IPS-15b (cell line): ENCODE measurements around the gene ACAN.

Source experiments
- H3K27me3 ChIP-seq: one replicate; pipeline ENCODE4 v1.6.1; 2013; ENCODE audit warnings: low read length; ENCODE audit not compliant: control insufficient read depth, insufficient read depth
- H3K36me3 ChIP-seq: one replicate; pipeline ENCODE4 v1.6.1; 2013; ENCODE audit warnings: low read length; ENCODE audit not compliant: control insufficient read depth, insufficient read depth
- H3K4me1 ChIP-seq: one replicate; pipeline ENCODE4 v1.6.1; 2013; ENCODE audit warnings: mild to moderate bottlenecking, low read length; ENCODE audit not compliant: control insufficient read depth, insufficient read depth
- H3K4me3 ChIP-seq: one replicate; pipeline ENCODE4 v1.5.1; 2013; ENCODE audit warnings: low read depth, low read length
- H3K9ac ChIP-seq: one replicate; pipeline ENCODE4 v1.6.1; 2013; ENCODE audit warnings: low read depth, mild to moderate bottlenecking, low read length
- H3K9me3 ChIP-seq: one replicate; pipeline ENCODE4 v1.6.1; 2013; ENCODE audit warnings: mild to moderate bottlenecking, low read length; ENCODE audit not compliant: control insufficient read depth, insufficient read depth

The ACAN gene

GRCh38 chr15:88871313-88871712, 68.1 kb downstream of the ACAN start:
- no peaks in the 10 kb centered on the region for H3K4me1 ChIP-seq
- H3K36me3 ChIP-seq = no peaks in the 10 kb centered on the region
- H3K9me3 ChIP-seq = no peaks in the 10 kb centered on the region
- no peaks in the 10 kb centered on the region for H3K27me3 ChIP-seq
- H3K9ac ChIP-seq = no peak overlapping the region
- no peak overlapping the region for H3K4me3 ChIP-seq

DNA sequence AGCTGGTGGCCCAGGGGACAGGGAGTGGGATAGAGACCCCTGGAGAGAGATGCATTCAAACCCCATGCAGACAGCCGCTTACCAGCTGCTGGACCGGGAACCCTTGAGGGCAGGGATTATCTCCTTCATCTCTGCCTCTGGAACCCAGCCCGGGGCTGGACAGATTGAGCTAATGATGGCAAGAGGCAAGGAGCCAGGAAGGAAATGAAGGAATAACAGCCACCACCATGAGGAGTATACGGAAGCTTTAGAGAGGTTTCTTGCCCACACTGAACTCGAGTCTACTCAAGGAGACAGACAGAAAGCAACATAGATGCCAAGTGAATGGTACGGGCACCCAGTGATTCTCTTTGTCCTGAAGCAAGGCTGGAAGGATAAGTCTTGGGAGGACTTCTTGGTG, 68.9 kb downstream of the ACAN start:
- H3K9ac ChIP-seq = no peak overlapping the region
- no peaks in the 10 kb centered on the region for H3K9me3 ChIP-seq
- no peaks in the 10 kb centered on the region for H3K36me3 ChIP-seq
- H3K4me3 ChIP-seq = no peak overlapping the region
- H3K4me1 ChIP-seq = no peaks in the 10 kb centered on the region
- H3K27me3 ChIP-seq = no peaks in the 10 kb centered on the region

DNA sequence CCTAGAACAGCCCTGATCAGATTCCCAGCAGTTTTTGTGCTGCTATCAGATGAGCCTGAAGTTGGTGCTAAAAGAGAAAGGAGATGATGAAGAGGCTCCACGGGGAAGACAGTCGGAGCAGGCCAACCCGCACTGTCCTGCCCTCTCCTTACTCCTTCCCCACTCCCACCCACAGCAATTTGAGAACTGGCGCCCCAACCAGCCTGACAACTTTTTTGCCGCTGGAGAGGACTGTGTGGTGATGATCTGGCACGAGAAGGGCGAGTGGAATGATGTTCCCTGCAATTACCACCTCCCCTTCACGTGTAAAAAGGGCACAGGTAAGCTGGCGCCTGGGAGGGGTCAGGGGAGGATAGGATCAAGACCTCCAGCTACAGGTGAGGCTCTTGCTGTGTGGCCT, 69.5 kb downstream of the ACAN start:
- H3K27me3 ChIP-seq = no peaks in the 10 kb centered on the region
- H3K4me1 ChIP-seq = no peaks in the 10 kb centered on the region
- H3K9ac ChIP-seq = no peak overlapping the region

GRCh38 chr15:88873786-88874185, 70.5 kb downstream of the ACAN start:
- Histone ChIP-seq H3K4me1 (no peaks in the 10 kb centered on the region), H3K36me3 (peaks cover 8% of the 10 kb centered on the region), H3K9ac (no peak overlapping the region), H3K4me3 (no peak overlapping the region), H3K9me3 (no peaks in the 10 kb centered on the region), H3K27me3 (no peaks in the 10 kb centered on the region)

More for the DNA sequence above, 69.5 kb downstream of the ACAN start:
- no peaks in the 10 kb centered on the region for H3K36me3 ChIP-seq
- no peak overlapping the region for H3K4me3 ChIP-seq
- no peaks in the 10 kb centered on the region for H3K9me3 ChIP-seq

DNA sequence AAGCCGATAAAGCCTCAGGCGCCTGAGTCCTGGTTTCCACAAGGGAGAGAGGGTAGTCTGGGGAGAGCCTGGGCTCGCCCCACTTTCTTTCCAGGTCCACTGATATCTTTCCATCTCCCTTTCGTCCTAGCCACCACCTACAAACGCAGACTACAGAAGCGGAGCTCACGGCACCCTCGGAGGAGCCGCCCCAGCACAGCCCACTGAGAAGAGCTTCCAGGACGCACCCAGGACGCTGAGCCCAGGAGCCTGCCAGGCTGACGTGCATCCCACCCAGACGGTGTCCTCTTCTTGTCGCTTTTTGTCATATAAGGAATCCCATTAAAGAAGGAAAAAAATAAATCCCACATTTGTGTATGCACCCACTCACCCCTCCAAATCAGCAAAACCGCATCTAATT, 71.0 kb downstream of the ACAN start:
- Histone ChIP-seq H3K27me3 (no peaks in the 10 kb centered on the region), H3K4me3 (no peak overlapping the region), H3K9ac (no peak overlapping the region), H3K36me3 (peaks cover 8% of the 10 kb centered on the region), H3K9me3 (no peaks in the 10 kb centered on the region), H3K4me1 (no peaks in the 10 kb centered on the region)

DNA sequence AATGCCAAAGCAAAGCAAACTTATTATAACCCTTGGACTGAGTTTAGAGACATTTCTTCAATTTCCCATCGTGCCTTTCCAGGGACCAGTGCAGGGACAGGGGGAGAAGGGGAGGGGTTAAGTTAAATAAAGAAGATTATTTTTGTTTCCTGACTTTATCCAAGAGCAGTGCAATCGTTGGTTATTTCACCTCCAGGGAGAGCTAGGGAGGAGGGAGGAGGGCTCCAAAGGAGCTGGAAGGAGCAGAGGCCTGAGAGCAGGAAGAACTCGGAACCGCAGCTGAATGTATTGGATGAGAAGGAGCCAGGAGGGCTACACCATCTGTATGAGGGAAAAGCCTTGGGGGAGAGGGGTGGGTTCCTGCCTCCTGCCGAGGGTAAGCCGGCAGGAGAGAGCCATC, 71.4 kb downstream of the ACAN start:
- Histone ChIP-seq H3K4me3 (no peak overlapping the region), H3K27me3 (no peaks in the 10 kb centered on the region), H3K9me3 (no peaks in the 10 kb centered on the region), H3K36me3 (peaks cover 8% of the 10 kb centered on the region), H3K9ac (no peak overlapping the region), H3K4me1 (no peaks in the 10 kb centered on the region)

GRCh38 chr15:88876573-88876972, 73.3 kb downstream of the ACAN start:
- Histone ChIP-seq H3K9me3 (no peaks in the 10 kb centered on the region), H3K36me3 (peaks cover 14% of the 10 kb centered on the region), H3K9ac (no peak overlapping the region), H3K4me3 (no peak overlapping the region), H3K27me3 (no peaks in the 10 kb centered on the region), H3K4me1 (no peaks in the 10 kb centered on the region)

DNA sequence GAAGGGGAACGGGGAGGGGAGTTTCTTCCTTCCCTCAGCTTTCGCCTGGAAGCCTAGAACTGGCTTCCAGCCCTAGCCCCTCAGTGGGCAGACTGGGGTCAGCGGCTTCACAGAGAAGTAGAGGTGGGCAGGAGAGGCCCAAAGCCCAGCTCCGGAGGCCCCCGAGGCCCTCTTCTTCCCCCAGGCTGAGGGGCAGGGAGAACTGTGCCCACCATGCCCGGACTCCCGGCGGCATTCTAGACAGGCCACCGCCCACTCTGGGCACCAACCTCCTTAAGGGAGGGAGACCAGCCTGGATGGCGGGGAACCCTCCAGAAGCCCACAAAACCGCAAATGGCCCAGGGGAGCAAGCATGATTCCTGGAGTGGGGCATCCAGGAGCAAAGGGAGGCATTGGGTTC, 74.2 kb downstream of the ACAN start:
- Histone ChIP-seq H3K4me3 (no peak overlapping the region), H3K27me3 (no peaks in the 10 kb centered on the region), H3K9me3 (no peaks in the 10 kb centered on the region), H3K36me3 (peaks cover 14% of the 10 kb centered on the region), H3K9ac (no peak overlapping the region), H3K4me1 (no peaks in the 10 kb centered on the region)

DNA sequence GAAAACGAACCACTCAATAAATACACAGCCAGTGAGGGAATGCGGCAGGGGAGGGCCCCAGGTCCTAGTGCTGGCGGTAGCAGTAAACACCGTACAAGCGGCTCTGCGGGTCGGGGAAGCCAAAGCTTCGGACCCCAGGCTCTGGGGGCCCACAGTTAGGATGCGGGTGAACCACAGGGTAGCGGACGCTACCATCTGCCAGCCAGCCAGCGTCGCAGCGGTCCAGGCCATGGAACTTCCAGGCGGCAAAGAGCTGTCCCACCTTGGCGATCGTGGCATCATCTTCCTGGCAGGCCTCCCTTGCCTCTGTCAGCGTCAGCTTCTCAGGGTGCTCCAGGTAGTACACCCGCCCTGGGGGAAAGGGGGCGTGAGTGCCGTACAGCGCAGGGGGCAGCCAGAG, 74.7 kb downstream of the ACAN start:
- no peaks in the 10 kb centered on the region for H3K9me3 ChIP-seq

DNA sequence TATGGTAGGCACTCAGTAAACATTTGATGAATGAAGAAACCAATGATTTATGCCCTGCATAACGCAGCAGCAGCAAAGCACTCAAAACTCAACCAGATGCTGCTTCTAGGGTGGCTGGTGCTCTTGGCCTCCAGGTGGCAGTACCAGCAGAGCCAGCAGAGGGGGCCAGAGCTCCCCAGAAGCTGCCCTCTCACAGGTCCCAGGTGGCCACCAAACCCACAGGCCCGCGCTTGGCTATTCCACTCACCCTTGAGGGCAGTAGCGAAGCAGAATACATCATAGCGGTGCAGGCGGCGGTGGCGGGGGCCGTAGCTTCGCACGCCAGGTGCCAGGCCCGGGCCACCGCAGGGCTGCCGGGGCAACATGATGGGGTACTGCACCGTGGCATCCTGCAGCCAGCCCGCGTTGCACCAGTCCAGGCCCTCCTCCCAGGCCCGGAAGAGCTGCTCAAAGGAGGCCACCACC, 75.5 kb downstream of the ACAN start:
- Histone ChIP-seq H3K36me3 (peaks cover 14% of the 10 kb centered on the region), H3K27me3 (no peaks in the 10 kb centered on the region), H3K9ac (no peak overlapping the region), H3K9me3 (no peaks in the 10 kb centered on the region), H3K4me1 (no peaks in the 10 kb centered on the region), H3K4me3 (no peak overlapping the region)

More for the DNA sequence above, 74.7 kb downstream of the ACAN start:
- Histone ChIP-seq H3K27me3 (no peaks in the 10 kb centered on the region), H3K36me3 (peaks cover 14% of the 10 kb centered on the region), H3K9ac (no peak overlapping the region), H3K4me3 (no peak overlapping the region), H3K4me1 (no peaks in the 10 kb centered on the region)

DNA sequence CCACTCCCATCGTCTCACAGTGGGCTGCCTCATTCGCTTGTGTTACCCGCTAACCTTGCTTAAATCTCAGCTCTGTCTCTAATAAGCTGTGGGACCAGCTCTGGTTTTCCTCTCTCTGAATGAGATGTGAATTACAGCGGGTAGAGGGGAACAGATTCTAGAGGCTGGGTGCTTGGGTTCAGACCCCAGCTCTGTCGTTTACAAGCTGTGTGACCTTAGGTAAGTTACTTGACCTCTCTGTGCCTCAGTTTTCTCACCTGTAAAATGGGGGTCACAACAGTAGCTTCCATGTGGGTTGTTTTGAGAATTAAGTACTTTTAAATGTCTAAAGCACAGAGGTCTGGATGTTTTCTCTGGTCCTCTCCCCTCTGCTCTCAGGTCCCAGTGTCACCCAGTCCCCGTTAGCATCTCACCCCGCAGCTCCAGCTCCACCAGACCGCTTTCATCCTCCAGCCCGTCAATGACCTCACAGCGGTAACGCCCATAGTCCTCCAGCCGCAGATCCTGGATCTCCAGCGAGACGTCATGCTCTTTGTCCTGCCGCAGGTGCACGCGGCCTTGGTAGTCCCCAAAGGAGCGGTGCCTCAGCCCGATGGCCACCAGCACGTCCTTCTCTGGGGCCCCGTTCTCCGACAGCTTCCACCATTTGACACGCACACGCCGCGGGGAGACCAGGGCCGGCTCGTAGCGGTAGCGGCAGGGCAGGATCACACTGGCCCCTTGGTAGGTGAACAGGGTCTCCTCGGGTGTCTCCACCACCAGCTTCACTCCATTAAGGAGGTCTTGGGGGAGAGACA, 77.9 kb downstream of the ACAN start:
- peaks cover 4% of the 10 kb centered on the region for H3K4me1 ChIP-seq
- peaks cover 14% of the 10 kb centered on the region for H3K36me3 ChIP-seq
- H3K9me3 ChIP-seq = no peaks in the 10 kb centered on the region
- no peak overlapping the region for H3K9ac ChIP-seq
- no peak overlapping the region for H3K4me3 ChIP-seq
- no peaks in the 10 kb centered on the region for H3K27me3 ChIP-seq

GRCh38 chr15:88881775-88882174, 78.5 kb downstream of the ACAN start:
- Histone ChIP-seq H3K9me3 (no peaks in the 10 kb centered on the region), H3K4me1 (peaks cover 4% of the 10 kb centered on the region), H3K27me3 (no peaks in the 10 kb centered on the region), H3K36me3 (peaks cover 14% of the 10 kb centered on the region), H3K9ac (no peak overlapping the region), H3K4me3 (no peak overlapping the region)
